Chondrocyte (in vitro differentiated cells): ENCODE measurements around the gene UBE2R2. TPM values are rescaled to one million over a fixed set of nuclear protein-coding genes. Genes with fewer than 3 reads are reported as not detected.

Source experiments
- DNase-seq: peaks from one replicate; pipeline ENCODE4 v3.0.0; 2021; ENCODE audit warnings: mixed read lengths, low spot score
- H3K27ac Mint-ChIP-seq: one replicate; pipeline ENCODE4 v1.8.0; 2021; ENCODE audit warnings: mild to moderate bottlenecking, moderate library complexity, mixed read lengths; ENCODE audit not compliant: unreplicated experiment
- H3K27me3 Mint-ChIP-seq: 2 replicates; pipeline ENCODE4 v1.8.0; 2021; ENCODE audit warnings: low read depth, mixed read lengths
- H3K36me3 Mint-ChIP-seq: 2 replicates; pipeline ENCODE4 v1.8.0; 2021; ENCODE audit warnings: low read depth, mixed read lengths
- H3K4me1 Mint-ChIP-seq: 2 replicates; pipeline ENCODE4 v1.8.0; 2021; ENCODE audit warnings: low read depth, mild to moderate bottlenecking, mixed read lengths
- H3K4me3 Mint-ChIP-seq: one replicate; pipeline ENCODE4 v1.8.0; 2021; ENCODE audit warnings: mild to moderate bottlenecking, moderate library complexity, mixed read lengths; ENCODE audit not compliant: unreplicated experiment
- H3K9me3 Mint-ChIP-seq: 2 replicates; pipeline ENCODE4 v1.8.0; 2021; ENCODE audit warnings: low read depth, mixed read lengths
- total RNA-seq: library from RNA; stranded (reverse); gene quantifications from 3 replicates; pipeline ENCODE4 v1.2.1, GENCODE V29; 2021
- TF ChIP-seq, protein P1 (sequence below): fragments of 200-600 bp; sonication (generic); IDR thresholded peaks from 2 replicates; pipeline ENCODE4 v1.5.0; 2021; ENCODE audit warnings: antibody characterized with exemption, mild to moderate bottlenecking, moderate library complexity

UBE2R2 gene
- total RNA-seq, 1 donor from 2014 or later = 48.8 TPM

DNA sequence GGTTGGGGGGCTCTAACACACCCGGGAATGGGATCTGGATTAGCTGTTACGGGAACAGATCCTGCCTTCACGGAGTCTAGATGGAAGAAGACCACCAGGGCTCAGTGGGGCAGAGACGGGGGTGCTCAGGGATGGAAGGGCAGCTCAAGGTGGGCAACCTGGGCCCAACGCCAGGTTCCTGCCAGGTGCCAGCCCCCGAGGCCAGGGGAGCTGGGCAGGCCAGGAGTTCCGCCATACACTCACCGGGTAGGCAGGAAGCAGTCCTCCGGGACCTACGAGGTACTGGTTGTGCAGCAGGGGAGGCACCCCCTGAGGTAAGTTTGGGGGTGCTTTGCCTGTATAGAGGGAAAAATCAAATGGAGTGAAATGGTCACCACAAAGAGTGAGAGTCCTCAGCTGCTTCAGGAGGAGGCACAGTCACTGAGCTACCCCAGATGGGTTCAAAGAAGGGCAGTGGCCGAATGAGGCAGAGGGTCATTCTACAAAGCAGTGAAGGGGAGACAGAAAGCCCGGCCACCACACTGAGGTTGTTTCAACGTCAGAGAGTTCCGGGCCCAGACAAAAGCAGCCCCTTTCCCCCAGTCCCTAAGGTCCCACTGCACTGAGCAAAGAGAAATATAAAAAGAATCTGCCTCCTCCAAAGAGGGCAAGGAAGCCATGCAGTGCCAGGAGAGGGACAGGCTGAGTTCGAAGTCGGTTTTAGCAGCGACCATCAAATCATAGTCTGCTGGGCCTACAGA, 110.0 kb downstream of the UBE2R2 start:
- no peaks in the 10 kb centered on the region for H3K27me3 Mint-ChIP-seq
- H3K9me3 Mint-ChIP-seq = no peaks in the 10 kb centered on the region
- no peak overlapping the region for H3K27ac Mint-ChIP-seq
- peaks cover 7% of the 10 kb centered on the region for H3K4me1 Mint-ChIP-seq
- TF ChIP-seq, protein P1, sequence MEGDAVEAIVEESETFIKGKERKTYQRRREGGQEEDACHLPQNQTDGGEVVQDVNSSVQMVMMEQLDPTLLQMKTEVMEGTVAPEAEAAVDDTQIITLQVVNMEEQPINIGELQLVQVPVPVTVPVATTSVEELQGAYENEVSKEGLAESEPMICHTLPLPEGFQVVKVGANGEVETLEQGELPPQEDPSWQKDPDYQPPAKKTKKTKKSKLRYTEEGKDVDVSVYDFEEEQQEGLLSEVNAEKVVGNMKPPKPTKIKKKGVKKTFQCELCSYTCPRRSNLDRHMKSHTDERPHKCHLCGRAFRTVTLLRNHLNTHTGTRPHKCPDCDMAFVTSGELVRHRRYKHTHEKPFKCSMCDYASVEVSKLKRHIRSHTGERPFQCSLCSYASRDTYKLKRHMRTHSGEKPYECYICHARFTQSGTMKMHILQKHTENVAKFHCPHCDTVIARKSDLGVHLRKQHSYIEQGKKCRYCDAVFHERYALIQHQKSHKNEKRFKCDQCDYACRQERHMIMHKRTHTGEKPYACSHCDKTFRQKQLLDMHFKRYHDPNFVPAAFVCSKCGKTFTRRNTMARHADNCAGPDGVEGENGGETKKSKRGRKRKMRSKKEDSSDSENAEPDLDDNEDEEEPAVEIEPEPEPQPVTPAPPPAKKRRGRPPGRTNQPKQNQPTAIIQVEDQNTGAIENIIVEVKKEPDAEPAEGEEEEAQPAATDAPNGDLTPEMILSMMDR = no peak
- H3K4me3 Mint-ChIP-seq = no peak overlapping the region
- peaks cover 24% of the 10 kb centered on the region for H3K36me3 Mint-ChIP-seq
- no peak for DNase-seq

DNA sequence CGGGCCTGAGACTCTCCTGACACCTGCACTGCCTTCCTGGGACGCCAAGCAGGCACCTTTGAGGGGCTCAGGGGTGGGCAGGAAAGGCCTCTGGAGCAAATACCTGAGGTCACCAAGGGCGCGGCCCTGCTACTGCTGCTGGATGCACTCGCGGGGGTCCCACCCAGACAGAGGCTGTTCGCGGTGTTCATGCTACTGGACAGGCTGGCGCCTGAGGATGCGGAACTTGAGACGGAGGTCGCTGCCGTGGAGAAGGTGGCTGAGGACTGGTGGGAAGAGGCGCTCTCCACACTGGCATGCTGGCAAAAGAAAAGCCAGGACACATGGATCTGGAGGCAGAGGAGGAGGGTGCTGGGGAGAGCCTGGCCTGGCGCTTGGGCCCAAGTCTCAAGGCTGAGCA, 110.7 kb downstream of the UBE2R2 start:
- TF ChIP-seq, protein P1 = no peak
- Mint-ChIP-seq H3K9me3 (no peaks in the 10 kb centered on the region), H3K27ac (peak overlapping the region; percentile 5), H3K4me1 (peaks cover 7% of the 10 kb centered on the region), H3K4me3 (no peak overlapping the region), H3K36me3 (peaks cover 32% of the 10 kb centered on the region), H3K27me3 (no peaks in the 10 kb centered on the region)
- no peak for DNase-seq

DNA sequence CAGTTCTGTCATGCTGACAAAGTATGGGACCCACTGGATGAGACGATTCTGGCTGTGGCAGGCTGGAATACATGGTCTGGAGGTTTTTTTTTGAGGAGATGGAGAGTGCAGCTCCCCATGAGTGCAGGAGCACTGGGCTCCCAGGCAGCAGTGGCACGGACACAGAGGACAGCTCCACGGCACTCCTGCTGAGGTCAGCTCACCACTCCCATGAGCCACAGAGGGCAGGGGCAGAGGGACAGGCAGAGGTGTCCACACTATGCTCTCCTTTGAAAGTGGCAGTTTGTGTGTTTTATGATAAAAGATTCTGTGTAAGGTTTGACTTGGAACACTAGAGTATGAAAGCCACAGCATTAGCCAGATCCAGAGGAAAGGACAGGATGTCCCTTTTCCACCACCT, 114.4 kb downstream of the UBE2R2 start:
- Mint-ChIP-seq H3K27me3 (no peaks in the 10 kb centered on the region), H3K4me3 (no peak overlapping the region), H3K9me3 (no peaks in the 10 kb centered on the region), H3K4me1 (no peaks in the 10 kb centered on the region), H3K27ac (no peak overlapping the region), H3K36me3 (peaks cover 41% of the 10 kb centered on the region)
- DNase-seq = no peak
- TF ChIP-seq, protein P1 = no peak

DNA sequence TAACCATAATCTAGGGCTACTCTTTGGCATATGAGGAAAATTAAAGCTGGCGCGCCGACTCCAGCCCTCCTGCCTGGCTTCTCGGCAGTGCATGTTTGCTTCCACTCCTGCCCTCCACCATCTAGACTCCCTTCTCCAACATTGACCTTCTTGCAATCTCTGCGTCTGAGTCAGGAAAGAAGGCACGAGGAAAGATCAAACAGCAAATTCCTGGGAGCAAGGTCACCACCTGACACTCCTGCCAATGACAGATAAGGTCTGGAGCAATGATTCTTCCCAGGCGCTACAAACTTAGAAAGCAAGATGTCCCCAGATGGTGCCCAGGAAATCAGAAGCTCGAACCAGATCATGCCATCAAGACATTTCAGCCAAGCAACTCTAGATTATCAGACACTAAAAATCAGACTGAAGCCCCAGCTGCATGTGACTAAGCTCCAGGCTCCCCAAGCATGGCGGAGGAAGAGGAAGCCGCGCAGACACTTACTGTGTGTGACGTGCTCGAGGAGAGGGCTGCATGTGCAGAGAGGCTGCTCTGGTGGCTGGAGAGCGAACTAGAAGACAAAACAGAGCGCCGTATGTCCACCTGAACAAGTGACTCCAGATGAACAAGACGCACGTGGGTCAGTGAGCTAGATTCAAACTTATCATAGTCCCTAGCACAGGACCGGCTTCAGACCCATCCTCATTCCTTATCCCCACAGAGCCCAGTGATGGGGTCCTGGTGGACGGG, 115.3 kb downstream of the UBE2R2 start:
- Mint-ChIP-seq H3K9me3 (no peaks in the 10 kb centered on the region), H3K27me3 (no peaks in the 10 kb centered on the region), H3K4me1 (no peaks in the 10 kb centered on the region), H3K36me3 (peaks cover 44% of the 10 kb centered on the region), H3K27ac (peak overlapping the region; percentile 42), H3K4me3 (no peak overlapping the region)
- TF ChIP-seq, protein P1 = no peak
- DNase-seq = no peak

DNA sequence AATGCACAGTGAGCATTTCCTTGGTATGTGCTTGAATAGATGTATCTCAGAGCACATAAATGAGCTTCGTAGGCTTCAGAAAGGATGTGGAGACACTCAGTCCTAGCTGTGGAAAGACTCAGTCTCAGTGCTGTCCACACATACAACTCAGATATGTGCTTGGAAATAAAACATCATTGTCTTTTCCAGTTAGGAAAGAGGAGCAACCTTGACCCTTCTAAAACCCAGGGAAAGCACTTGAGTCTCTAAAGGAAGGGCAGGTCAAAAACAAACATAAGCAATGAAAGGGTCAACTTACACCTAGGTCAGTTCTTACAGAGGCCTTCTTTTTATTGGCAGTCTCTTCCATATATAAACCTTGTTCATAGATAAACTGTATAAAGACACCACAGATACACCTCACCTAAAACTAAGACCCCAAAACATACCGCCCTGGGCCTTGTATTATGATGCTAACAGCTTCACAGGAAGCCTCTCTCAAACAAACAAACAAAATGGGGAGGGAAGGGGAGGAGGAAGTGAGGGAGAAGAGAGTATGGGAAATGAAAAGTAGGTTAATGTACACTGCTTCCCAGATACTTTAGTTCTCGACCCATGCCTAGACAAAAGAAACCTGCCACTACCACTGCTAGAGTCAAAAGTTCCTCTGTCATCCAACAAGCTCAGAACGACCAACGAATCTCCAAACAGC, 117.4 kb downstream of the UBE2R2 start:
- TF ChIP-seq, protein P1 = no peak
- Mint-ChIP-seq H3K27me3 (no peaks in the 10 kb centered on the region), H3K36me3 (peaks cover 45% of the 10 kb centered on the region), H3K9me3 (no peaks in the 10 kb centered on the region), H3K4me3 (no peak overlapping the region), H3K4me1 (peaks cover 3% of the 10 kb centered on the region), H3K27ac (no peak overlapping the region)
- no peak for DNase-seq
